ENCODE measurements around the gene NPDC1. TPM values are rescaled to one million over a fixed set of nuclear protein-coding genes. Genes with fewer than 3 reads are reported as not detected.
"Not testable (repeated sequence)": the region's sequence is repeated elsewhere in the genome, so short reads cannot be mapped to it uniquely, and the experiment has no call there.

The NPDC1 gene
- total RNA-seq, 1 donor from 2014 or later, result 3.8 TPM

DNA sequence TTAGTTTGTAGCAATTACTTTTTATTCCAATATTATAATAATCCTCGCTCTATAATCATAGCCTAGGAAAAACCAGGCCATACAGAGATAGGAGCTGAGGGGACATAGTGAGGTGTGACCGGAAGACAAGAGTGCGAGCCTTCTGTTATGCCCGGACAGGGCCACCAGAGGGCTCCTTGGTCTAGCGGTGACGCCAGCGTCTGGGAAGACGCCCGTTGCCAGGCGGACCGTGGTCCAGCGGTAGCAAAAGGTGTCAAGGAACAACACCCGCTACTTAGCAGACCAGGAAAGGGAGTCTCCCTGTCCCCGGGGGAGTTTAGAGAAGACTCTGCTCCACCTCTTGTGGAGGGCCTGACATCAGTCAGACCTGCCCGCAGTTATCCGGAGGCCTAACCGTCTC is 41.7 kb downstream of the NPDC1 start:
- peaks cover 16% of the 10 kb centered on the region for H3K27me3 Mint-ChIP-seq (ENCODE audit: insufficient read depth, low read depth)
- H3F3A ChIP-seq (ENCODE audit: low read depth); H3K4me2 ChIP-seq; H3K27ac ChIP-seq; H2AFZ ChIP-seq (replicated peaks); H3K27ac Mint-ChIP-seq; DNase-seq (ENCODE audit: low spot score); H3K36me3 Mint-ChIP-seq; H3K36me3 ChIP-seq; H3K4me3 Mint-ChIP-seq; H3K4me3 ChIP-seq; H3K79me2 ChIP-seq (ENCODE audit: low read depth); H4K20me1 ChIP-seq (ENCODE audit: low read depth); H3K4me1 ChIP-seq; H3K9me3 ChIP-seq (ENCODE audit: low read depth); H3K4me1 Mint-ChIP-seq; H3K9ac ChIP-seq; H3K27me3 ChIP-seq; H3K9me3 Mint-ChIP-seq: not testable (repeated sequence)
- TF ChIP-seq, protein P1, sequence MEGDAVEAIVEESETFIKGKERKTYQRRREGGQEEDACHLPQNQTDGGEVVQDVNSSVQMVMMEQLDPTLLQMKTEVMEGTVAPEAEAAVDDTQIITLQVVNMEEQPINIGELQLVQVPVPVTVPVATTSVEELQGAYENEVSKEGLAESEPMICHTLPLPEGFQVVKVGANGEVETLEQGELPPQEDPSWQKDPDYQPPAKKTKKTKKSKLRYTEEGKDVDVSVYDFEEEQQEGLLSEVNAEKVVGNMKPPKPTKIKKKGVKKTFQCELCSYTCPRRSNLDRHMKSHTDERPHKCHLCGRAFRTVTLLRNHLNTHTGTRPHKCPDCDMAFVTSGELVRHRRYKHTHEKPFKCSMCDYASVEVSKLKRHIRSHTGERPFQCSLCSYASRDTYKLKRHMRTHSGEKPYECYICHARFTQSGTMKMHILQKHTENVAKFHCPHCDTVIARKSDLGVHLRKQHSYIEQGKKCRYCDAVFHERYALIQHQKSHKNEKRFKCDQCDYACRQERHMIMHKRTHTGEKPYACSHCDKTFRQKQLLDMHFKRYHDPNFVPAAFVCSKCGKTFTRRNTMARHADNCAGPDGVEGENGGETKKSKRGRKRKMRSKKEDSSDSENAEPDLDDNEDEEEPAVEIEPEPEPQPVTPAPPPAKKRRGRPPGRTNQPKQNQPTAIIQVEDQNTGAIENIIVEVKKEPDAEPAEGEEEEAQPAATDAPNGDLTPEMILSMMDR (IDR thresholded peaks at IDR 0.05), result peak; percentile 47

GRCh38 chr9:137002646-137003041 is 43.3 kb downstream of the NPDC1 start:
- Mint-ChIP-seq H3K36me3 (no peaks in the 10 kb centered on the region), H3K4me1 (peaks cover 9% of the 10 kb centered on the region), H3K9me3 (peaks cover 7% of the 10 kb centered on the region), H3K4me3 (no peak overlapping the region), H3K27me3 (ENCODE audit: insufficient read depth, low read depth) (peaks cover 22% of the 10 kb centered on the region), H3K27ac (no peak overlapping the region)
- DNase-seq (ENCODE audit: low spot score), result no peak
- no peaks in the 10 kb centered on the region for H3K9me3 ChIP-seq (ENCODE audit: low read depth)
- no peak overlapping the region for H3K27ac ChIP-seq
- TF ChIP-seq EZH2 (IDR thresholded peaks at IDR 0.05), result no peak
- TF ChIP-seq, protein P1 (IDR thresholded peaks at IDR 0.05), result no peak
- no peak for TF ChIP-seq EZH2phosphoT487 (IDR thresholded peaks at IDR 0.05)
- H3F3A ChIP-seq (ENCODE audit: low read depth), result peaks cover 4% of the 10 kb centered on the region
- no peak overlapping the region for H3K4me2 ChIP-seq
- H3K9ac ChIP-seq, result no peak overlapping the region
- H3K27me3 ChIP-seq, result no peaks in the 10 kb centered on the region
- no peaks in the 10 kb centered on the region for H3K79me2 ChIP-seq (ENCODE audit: low read depth)
- no peak overlapping the region for H2AFZ ChIP-seq (replicated peaks)
- no peak overlapping the region for H3K4me3 ChIP-seq
- H4K20me1 ChIP-seq (ENCODE audit: low read depth), result no peaks in the 10 kb centered on the region
- H3K36me3 ChIP-seq, result no peaks in the 10 kb centered on the region
- no peaks in the 10 kb centered on the region for H3K4me1 ChIP-seq

DNA sequence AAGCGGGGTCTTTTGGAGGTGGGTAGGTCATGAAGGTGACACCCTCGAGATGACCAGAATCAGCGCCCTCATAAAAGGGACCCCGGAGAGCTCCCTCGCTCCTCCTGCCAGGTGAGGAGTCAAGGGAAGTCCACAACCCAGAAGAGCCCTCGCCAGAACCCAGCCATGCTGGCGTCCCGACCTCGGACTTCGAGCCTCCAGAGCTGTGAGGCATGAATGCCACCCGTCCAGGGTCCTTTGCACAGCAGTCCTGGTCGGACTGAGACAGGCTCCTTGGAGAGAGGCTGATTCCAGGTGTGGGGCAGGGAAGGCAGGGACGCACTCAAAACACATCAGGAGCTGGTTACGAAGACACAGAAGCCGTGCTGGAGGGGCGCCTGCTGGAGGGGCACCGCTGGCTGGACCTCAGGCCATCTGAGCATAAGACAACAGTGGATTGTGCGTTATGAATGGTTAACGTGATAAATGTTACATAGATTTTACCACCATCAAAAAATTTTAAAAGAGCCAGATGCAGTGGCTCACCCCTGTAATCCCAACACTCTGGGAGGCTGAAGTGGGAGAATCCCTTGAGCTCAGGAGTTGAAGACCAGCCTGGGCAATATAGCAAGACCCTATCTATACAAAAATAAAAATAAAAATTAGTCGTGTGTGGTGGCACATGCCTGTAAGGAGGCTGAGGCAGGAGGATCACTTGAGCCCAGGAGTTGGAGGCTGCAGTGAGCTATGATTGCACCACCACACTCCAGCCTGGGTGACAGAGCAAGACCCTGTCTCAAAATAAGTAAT is 43.9 kb downstream of the NPDC1 start:
- Mint-ChIP-seq H3K9me3 (peaks cover 7% of the 10 kb centered on the region), H3K27me3 (ENCODE audit: insufficient read depth, low read depth) (peaks cover 26% of the 10 kb centered on the region), H3K27ac (no peak overlapping the region), H3K4me1 (peaks cover 10% of the 10 kb centered on the region), H3K4me3 (no peak overlapping the region), H3K36me3 (no peaks in the 10 kb centered on the region)
- H3K9me3 ChIP-seq (ENCODE audit: low read depth), result no peaks in the 10 kb centered on the region
- peaks cover 4% of the 10 kb centered on the region for H3F3A ChIP-seq (ENCODE audit: low read depth)
- no peak for TF ChIP-seq EZH2phosphoT487 (IDR thresholded peaks at IDR 0.05)
- TF ChIP-seq EZH2 (IDR thresholded peaks at IDR 0.05), result no peak
- TF ChIP-seq, protein P1 (IDR thresholded peaks at IDR 0.05), result no peak
- H2AFZ ChIP-seq (replicated peaks), result no peak overlapping the region
- H4K20me1 ChIP-seq (ENCODE audit: low read depth), result no peaks in the 10 kb centered on the region
- peaks cover 4% of the 10 kb centered on the region for H3K27me3 ChIP-seq
- no peaks in the 10 kb centered on the region for H3K79me2 ChIP-seq (ENCODE audit: low read depth)
- H3K36me3 ChIP-seq, result no peaks in the 10 kb centered on the region
- peaks cover 3% of the 10 kb centered on the region for H3K4me1 ChIP-seq
- H3K4me2 ChIP-seq, result no peak overlapping the region
- H3K9ac ChIP-seq, result no peak overlapping the region
- no peak overlapping the region for H3K4me3 ChIP-seq
- no peak for DNase-seq (ENCODE audit: low spot score)
- H3K27ac ChIP-seq, result no peak overlapping the region
